ENCODE results near the gene MRPS18B. TPM values are rescaled to one million over a fixed set of nuclear protein-coding genes. Genes with fewer than 3 reads are reported as not detected.

Gene MRPS18B
- total RNA-seq, 5 donors from 2014 or later (not counting 1 experiment from before 2014, with no cell fraction given) = 20.7 to 55.5 (median 50.2) TPM

- Mint-ChIP-seq H3K27ac (no peak overlapping the region), H3K36me3 (peaks cover 32% of the 10 kb centered on the region), H3K9me3 (no peaks in the 10 kb centered on the region), H3K4me3 (no peak overlapping the region), H3K27me3 (no peaks in the 10 kb centered on the region), H3K4me1 (peaks cover 21 to 36% (median 22%) of the 10 kb centered on the region in 3 donors)
- DNase-seq = no peak
- 92% methylated on average over 8 of the region's 13 CpGs for WGBS (ENCODE audit: insufficient coverage)
- H3K4me1 ChIP-seq (ENCODE audit: control insufficient read depth in 1 of 2, extremely low read depth in 1 of 2, insufficient read depth in 2 of 2, low read length in 2 of 2) = peaks cover 6 to 26% of the 10 kb centered on the region in 2 experiments
- H3K36me3 ChIP-seq (ENCODE audit: control insufficient read depth in 2 of 2, extremely low read depth in 1 of 2, insufficient read depth in 1 of 2, low read length in 1 of 2) = peaks cover 27 to 49% of the 10 kb centered on the region in 2 donors
- ChIA-PET POLR2A (interaction anchor here (0.6 to 1.6 kb wide), 5 partner anchors 11 to 131 kb away, joined by 3 to 9 read pairs (median 5); no protein-coding TSS in a partner anchor), CTCF (interaction anchor here (0.5 to 1.4 kb wide), 5 partner anchors 14 to 1051 kb away, joined by 3 to 7 read pairs (median 3); no protein-coding TSS in a partner anchor)
- H3K27me3 ChIP-seq (replicated peaks in 1 of 2; ENCODE audit: control insufficient read depth in 2 of 2, extremely low read depth in 1 of 2, insufficient read depth in 2 of 2, low read length in 1 of 2) = no peaks in the 10 kb centered on the region
- H3K27ac ChIP-seq (ENCODE audit: low read length) = no peak overlapping the region
- ATAC-seq (replicated peaks in 1 of 4) = no peak
- no peak overlapping the region for H3K4me3 ChIP-seq (ENCODE audit: control insufficient read depth in 1 of 2, extremely low read depth in 1 of 2, low read length in 1 of 2)
- H3K9me3 ChIP-seq = no peaks in the 10 kb centered on the region
These were observed 17.9 kb upstream of the MRPS18B start for GRCh38 chr6:30599625-30600324.

DNA sequence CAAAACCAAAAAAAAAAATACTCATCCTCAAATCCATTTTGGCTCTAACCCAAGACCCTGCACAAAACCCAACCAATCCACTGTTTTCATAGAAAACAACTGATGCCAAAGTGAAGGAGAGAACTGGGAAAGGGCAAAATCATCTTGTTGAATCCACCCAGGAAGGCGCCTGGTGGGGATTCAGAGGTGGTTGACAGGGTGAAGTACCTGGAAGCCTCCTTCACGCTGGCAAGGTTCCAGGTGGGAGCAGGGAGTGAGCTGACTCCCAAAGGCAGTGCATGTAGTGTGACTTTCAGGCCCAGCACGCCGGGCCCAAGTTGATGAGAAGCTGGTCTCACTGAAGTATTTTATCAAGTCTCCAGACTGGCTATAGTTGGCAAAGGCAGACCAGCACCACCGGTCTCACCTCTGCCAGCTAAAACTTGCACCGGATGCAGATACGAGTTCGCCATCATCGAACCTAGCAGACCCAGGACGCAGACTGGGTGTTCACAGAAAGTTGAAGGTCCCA is 17.1 kb upstream of the MRPS18B start:
- DNase-seq (no peak), ATAC-seq (replicated peaks in 1 of 4) (no peak)
- H3K27ac Mint-ChIP-seq = peak overlapping the region in 1 of 2 donors; percentile 52
- no peaks in the 10 kb centered on the region for H3K9me3 ChIP-seq
- H3K9me3 Mint-ChIP-seq = no peaks in the 10 kb centered on the region
- no peaks in the 10 kb centered on the region for H3K27me3 Mint-ChIP-seq
- WGBS (ENCODE audit: insufficient coverage) = 95% methylated on average over 10 of the region's 10 CpGs
- no peak overlapping the region for H3K4me3 ChIP-seq (ENCODE audit: control insufficient read depth in 1 of 2, extremely low read depth in 1 of 2, low read length in 1 of 2)
- ChIA-PET POLR2A (interaction anchor here in 1 of 2 donors (1.6 kb wide), 1 partner anchor 14 kb away, joined by 12 read pairs; no protein-coding TSS in a partner anchor), CTCF (interaction anchor here in 1 of 2 donors (0.5 to 0.7 kb wide), 2 partner anchors 14 to 1050 kb away, joined by 3 to 5 read pairs; no protein-coding TSS in a partner anchor)
- no peaks in the 10 kb centered on the region for H3K27me3 ChIP-seq (replicated peaks in 1 of 2; ENCODE audit: control insufficient read depth in 2 of 2, extremely low read depth in 1 of 2, insufficient read depth in 2 of 2, low read length in 1 of 2)
- H3K27ac ChIP-seq (ENCODE audit: low read length) = no peak overlapping the region
- no peak overlapping the region for H3K4me3 Mint-ChIP-seq
- H3K36me3 Mint-ChIP-seq = peaks cover 36% of the 10 kb centered on the region
- peaks cover 6 to 26% of the 10 kb centered on the region in 2 experiments for H3K4me1 ChIP-seq (ENCODE audit: control insufficient read depth in 1 of 2, extremely low read depth in 1 of 2, insufficient read depth in 2 of 2, low read length in 2 of 2)
- peaks cover 32 to 53% of the 10 kb centered on the region in 2 donors for H3K36me3 ChIP-seq (ENCODE audit: control insufficient read depth in 2 of 2, extremely low read depth in 1 of 2, insufficient read depth in 1 of 2, low read length in 1 of 2)
- peaks cover 21 to 39% (median 22%) of the 10 kb centered on the region in 3 donors for H3K4me1 Mint-ChIP-seq

- WGBS (ENCODE audit: insufficient coverage) = 47% methylated on average over 3 of the region's 6 CpGs
- Mint-ChIP-seq H3K4me3 (no peak overlapping the region), H3K4me1 (peaks cover 25 to 46% (median 29%) of the 10 kb centered on the region in 3 donors), H3K9me3 (no peaks in the 10 kb centered on the region), H3K27me3 (no peaks in the 10 kb centered on the region), H3K36me3 (peaks cover 43% of the 10 kb centered on the region), H3K27ac (peak overlapping the region; percentile 59 to 82)
- ATAC-seq (replicated peaks in 1 of 4) = peak in 3 of 4 experiments; percentile 10 to 27 (median 14)
- Histone ChIP-seq H3K4me1 (ENCODE audit: control insufficient read depth in 1 of 2, extremely low read depth in 1 of 2, insufficient read depth in 2 of 2, low read length in 2 of 2) (peaks cover 6 to 29% of the 10 kb centered on the region in 2 experiments), H3K27me3 (replicated peaks in 1 of 2; ENCODE audit: control insufficient read depth in 2 of 2, extremely low read depth in 1 of 2, insufficient read depth in 2 of 2, low read length in 1 of 2) (no peaks in the 10 kb centered on the region), H3K9me3 (no peaks in the 10 kb centered on the region), H3K4me3 (ENCODE audit: control insufficient read depth in 1 of 2, extremely low read depth in 1 of 2, low read length in 1 of 2) (peak overlapping the region in 1 of 2 donors; percentile 6), H3K36me3 (ENCODE audit: control insufficient read depth in 2 of 2, extremely low read depth in 1 of 2, insufficient read depth in 1 of 2, low read length in 1 of 2) (peaks cover 37 to 61% of the 10 kb centered on the region in 2 donors), H3K27ac (ENCODE audit: low read length) (peak overlapping the region; percentile 16)
- ChIA-PET POLR2A (interaction anchor here (1.0 to 1.6 kb wide), 2 partner anchors 13 to 14 kb away, joined by 4 to 12 read pairs; no protein-coding TSS in a partner anchor), CTCF (interaction anchor here (0.6 to 0.7 kb wide), 2 partner anchors 43 to 122 kb away, joined by 3 read pairs; no protein-coding TSS in a partner anchor)
- DNase-seq = peak in 15 of 35 experiments; percentile 7 to 55 (median 21)
These were observed 16.2 kb upstream of the MRPS18B start for GRCh38 chr6:30601436-30601814.

GRCh38 chr6:30601815-30602641 is 15.6 kb upstream of the MRPS18B start:
- no peaks in the 10 kb centered on the region for H3K9me3 Mint-ChIP-seq
- ChIA-PET CTCF (interaction anchor here (0.6 to 0.7 kb wide), 2 partner anchors 43 to 122 kb away, joined by 3 read pairs; no protein-coding TSS in a partner anchor), POLR2A (interaction anchor here (1.0 to 1.6 kb wide), 2 partner anchors 12 to 13 kb away, joined by 4 to 12 read pairs; no protein-coding TSS in a partner anchor)
- no peaks in the 10 kb centered on the region for H3K27me3 Mint-ChIP-seq
- H3K27ac ChIP-seq (ENCODE audit: low read length) = peak overlapping the region; percentile 16
- H3K36me3 Mint-ChIP-seq = peaks cover 48% of the 10 kb centered on the region
- H3K9me3 ChIP-seq = no peaks in the 10 kb centered on the region
- DNase-seq = no peak
- H3K27me3 ChIP-seq (replicated peaks in 1 of 2; ENCODE audit: control insufficient read depth in 2 of 2, extremely low read depth in 1 of 2, insufficient read depth in 2 of 2, low read length in 1 of 2) = no peaks in the 10 kb centered on the region
- no peak overlapping the region for H3K4me3 Mint-ChIP-seq
- peak overlapping the region in 1 of 2 donors; percentile 82 for H3K27ac Mint-ChIP-seq
- peak overlapping the region in 1 of 2 donors; percentile 6 for H3K4me3 ChIP-seq (ENCODE audit: control insufficient read depth in 1 of 2, extremely low read depth in 1 of 2, low read length in 1 of 2)
- peaks cover 6 to 31% of the 10 kb centered on the region in 2 experiments for H3K4me1 ChIP-seq (ENCODE audit: control insufficient read depth in 1 of 2, extremely low read depth in 1 of 2, insufficient read depth in 2 of 2, low read length in 2 of 2)
- peaks cover 25 to 49% (median 32%) of the 10 kb centered on the region in 3 donors for H3K4me1 Mint-ChIP-seq
- 93% methylated on average over 31 of the region's 39 CpGs for WGBS (ENCODE audit: insufficient coverage)
- peak in 2 of 4 experiments; percentile 11 to 12 for ATAC-seq (replicated peaks in 1 of 4)
- peaks cover 40 to 67% of the 10 kb centered on the region in 2 donors for H3K36me3 ChIP-seq (ENCODE audit: control insufficient read depth in 2 of 2, extremely low read depth in 1 of 2, insufficient read depth in 1 of 2, low read length in 1 of 2)

DNA sequence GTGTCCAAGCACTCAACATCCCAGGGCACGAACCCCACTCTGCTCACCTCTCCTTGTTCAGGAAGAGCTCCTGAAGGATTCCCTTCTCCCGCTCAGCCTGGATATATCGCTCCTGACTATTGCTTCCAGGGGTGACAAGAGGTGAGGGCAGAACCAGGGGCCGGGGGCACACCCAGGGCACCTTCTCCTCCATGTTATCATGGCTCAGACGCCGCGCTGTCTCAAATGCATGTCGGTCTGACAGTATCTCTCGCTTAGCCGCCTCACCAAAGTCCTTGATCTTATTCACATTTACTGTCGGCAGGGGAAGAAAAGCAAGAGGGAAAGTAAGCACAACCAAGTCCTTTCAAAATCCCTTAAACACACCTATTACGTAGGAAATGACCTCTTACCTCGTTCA is 13.7 kb upstream of the MRPS18B start:
- no peaks in the 10 kb centered on the region for H3K9me3 Mint-ChIP-seq
- ChIA-PET POLR2A (no interaction called here), CTCF (no interaction called here)
- H3K36me3 ChIP-seq (ENCODE audit: control insufficient read depth in 2 of 2, extremely low read depth in 1 of 2, insufficient read depth in 1 of 2, low read length in 1 of 2) = peaks cover 49 to 87% of the 10 kb centered on the region in 2 donors
- peaks cover 6 to 33% of the 10 kb centered on the region in 2 experiments for H3K4me1 ChIP-seq (ENCODE audit: control insufficient read depth in 1 of 2, extremely low read depth in 1 of 2, insufficient read depth in 2 of 2, low read length in 2 of 2)
- no peak overlapping the region for H3K4me3 ChIP-seq (ENCODE audit: control insufficient read depth in 1 of 2, extremely low read depth in 1 of 2, low read length in 1 of 2)
- peak overlapping the region in 1 of 2 donors; percentile 39 for H3K27ac Mint-ChIP-seq
- ATAC-seq (replicated peaks in 1 of 4) (no peak), DNase-seq (no peak)
- no peak overlapping the region for H3K27ac ChIP-seq (ENCODE audit: low read length)
- peaks cover 22 to 52% (median 37%) of the 10 kb centered on the region in 3 donors for H3K4me1 Mint-ChIP-seq
- H3K27me3 Mint-ChIP-seq = no peaks in the 10 kb centered on the region
- no peak overlapping the region for H3K4me3 Mint-ChIP-seq
- 100% methylated on average over 13 of the region's 13 CpGs for WGBS (ENCODE audit: insufficient coverage)
- H3K36me3 Mint-ChIP-seq = peaks cover 60% of the 10 kb centered on the region
- no peaks in the 10 kb centered on the region for H3K27me3 ChIP-seq (replicated peaks in 1 of 2; ENCODE audit: control insufficient read depth in 2 of 2, extremely low read depth in 1 of 2, insufficient read depth in 2 of 2, low read length in 1 of 2)
- no peaks in the 10 kb centered on the region for H3K9me3 ChIP-seq

All from T-cell (primary cell).